Testis (tissue), 2 donors: ENCODE measurements around the gene HLF.

ENCODE experiments used
- POLR2A ChIP-seq: fragments of 450-650 bp; IDR thresholded peaks from one replicate; pipeline ENCODE4 v1.6.1; 2017; ENCODE audit warnings: antibody characterized with exemption, mild to moderate bottlenecking, moderate library complexity
- TF ChIP-seq, protein P1 (sequence below), 3 experiments: fragments of 450-650 bp in 2 of 3; fragments of 200-600 bp in 1 of 3; sonication (generic) in 1 of 3; IDR thresholded peaks; one replicate each; pipeline ENCODE4 v1.5.1; 2016 to 2019; ENCODE audit warnings: antibody characterized with exemption in 3 of 3, mild to moderate bottlenecking in 2 of 3, moderate library complexity in 1 of 3

DNA sequence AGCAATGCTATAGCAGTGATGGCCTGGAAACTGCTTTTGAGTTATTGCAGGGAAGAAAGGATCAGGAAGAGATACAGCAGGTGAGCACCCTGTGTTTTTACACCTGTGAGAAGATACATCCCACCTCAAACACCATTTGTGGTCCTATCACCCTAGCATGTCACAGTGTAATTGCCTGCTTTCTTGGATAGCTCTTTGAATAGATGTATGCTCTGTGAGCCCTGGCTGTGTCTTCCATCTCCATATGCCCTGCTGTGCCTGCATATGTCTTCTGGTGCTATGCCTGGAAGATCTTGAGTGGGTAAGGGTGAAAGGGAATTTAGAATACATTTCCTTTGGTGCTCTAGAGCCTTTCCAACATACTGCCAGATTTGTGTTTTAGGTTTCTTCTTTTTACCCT lies 15.5 kb downstream of the HLF start:
- TF ChIP-seq, protein P1, sequence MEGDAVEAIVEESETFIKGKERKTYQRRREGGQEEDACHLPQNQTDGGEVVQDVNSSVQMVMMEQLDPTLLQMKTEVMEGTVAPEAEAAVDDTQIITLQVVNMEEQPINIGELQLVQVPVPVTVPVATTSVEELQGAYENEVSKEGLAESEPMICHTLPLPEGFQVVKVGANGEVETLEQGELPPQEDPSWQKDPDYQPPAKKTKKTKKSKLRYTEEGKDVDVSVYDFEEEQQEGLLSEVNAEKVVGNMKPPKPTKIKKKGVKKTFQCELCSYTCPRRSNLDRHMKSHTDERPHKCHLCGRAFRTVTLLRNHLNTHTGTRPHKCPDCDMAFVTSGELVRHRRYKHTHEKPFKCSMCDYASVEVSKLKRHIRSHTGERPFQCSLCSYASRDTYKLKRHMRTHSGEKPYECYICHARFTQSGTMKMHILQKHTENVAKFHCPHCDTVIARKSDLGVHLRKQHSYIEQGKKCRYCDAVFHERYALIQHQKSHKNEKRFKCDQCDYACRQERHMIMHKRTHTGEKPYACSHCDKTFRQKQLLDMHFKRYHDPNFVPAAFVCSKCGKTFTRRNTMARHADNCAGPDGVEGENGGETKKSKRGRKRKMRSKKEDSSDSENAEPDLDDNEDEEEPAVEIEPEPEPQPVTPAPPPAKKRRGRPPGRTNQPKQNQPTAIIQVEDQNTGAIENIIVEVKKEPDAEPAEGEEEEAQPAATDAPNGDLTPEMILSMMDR (IDR thresholded peaks at IDR 0.05) = no peak
- TF ChIP-seq POLR2A = no peak
